HL-60 (cell line): ENCODE data around the gene LEF1.

Experiments
- DNase-seq, 2 experiments: peaks; one replicate each; pipeline ENCODE4 v3.0.0-alpha.2; 2010 to 2020; ENCODE audit warnings: low read depth in 1 of 2, low spot score in 1 of 2
- H3K27ac ChIP-seq: fragments of 250-450 bp; sonication (Bioruptor Pico); replicated peaks from 2 replicates; pipeline ENCODE4 v1.5.1; 2020; ENCODE audit warnings: mild to moderate bottlenecking, moderate library complexity
- H3K27me3 ChIP-seq: fragments of 250-450 bp; sonication (Bioruptor Pico); 2 replicates; pipeline ENCODE4 v1.5.1; 2021; ENCODE audit warnings: mild to moderate bottlenecking, moderate library complexity; ENCODE audit not compliant: insufficient read depth, poor library complexity, severe bottlenecking
- H3K4me3 ChIP-seq: replicated peaks from 2 replicates; pipeline ENCODE4 v1.5.1; 2011; ENCODE audit warnings: mild to moderate bottlenecking, control low read depth, low read length; ENCODE audit not compliant: insufficient read depth
- GABPA ChIP-seq: IDR thresholded peaks from 2 replicates; pipeline ENCODE4 v1.6.1; 2012; ENCODE audit warnings: low read depth
- POLR2AphosphoS5 ChIP-seq: IDR thresholded peaks from 2 replicates; pipeline ENCODE4 v1.6.1; 2012; ENCODE audit warnings: low read depth
- SPI1 ChIP-seq: IDR thresholded peaks from 2 replicates; pipeline ENCODE4 v1.6.1; 2012; ENCODE audit warnings: low read depth, mild to moderate bottlenecking, borderline replicate concordance
- TF ChIP-seq, protein P1 (sequence below): IDR thresholded peaks from one replicate; pipeline ENCODE4 v1.5.1; 2011; ENCODE audit warnings: low read length, control low read depth, inconsistent platforms; ENCODE audit not compliant: insufficient read depth
- TF ChIP-seq, protein P2 (sequence below): IDR thresholded peaks from 2 replicates; pipeline ENCODE4 v1.6.1; 2012; ENCODE audit warnings: low read depth; ENCODE audit not compliant: insufficient replicate concordance

Gene LEF1

DNA sequence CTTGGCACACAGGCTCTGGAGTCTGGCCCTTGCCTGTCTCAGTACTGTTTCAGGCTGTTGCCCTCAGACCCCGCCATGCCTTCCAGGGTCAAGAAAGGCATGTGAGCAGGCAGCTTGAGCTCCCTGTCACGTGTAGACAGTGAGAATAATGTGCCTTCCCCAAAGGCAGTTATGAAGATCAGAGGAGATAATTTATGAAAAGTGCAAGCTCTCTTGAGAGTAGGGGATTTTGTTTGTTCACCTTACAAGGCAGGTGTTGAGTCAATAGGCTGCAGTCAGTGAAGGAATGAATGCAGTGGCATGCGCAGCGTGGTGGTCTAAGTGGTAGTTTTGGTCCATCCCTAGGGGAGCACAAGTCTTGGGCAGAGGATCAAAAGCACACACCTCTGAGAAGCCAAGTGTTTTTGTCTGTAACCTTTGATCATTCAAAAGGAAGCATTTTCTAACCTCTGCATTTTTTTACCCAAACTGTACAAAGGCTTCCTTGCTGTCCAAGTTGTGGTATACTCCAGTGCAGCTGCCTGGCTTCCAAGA lies 164.7 kb downstream of the LEF1 start:
- TF ChIP-seq GABPA (no peak), POLR2AphosphoS5 (no peak), SPI1 (no peak)
- TF ChIP-seq, protein P1, sequence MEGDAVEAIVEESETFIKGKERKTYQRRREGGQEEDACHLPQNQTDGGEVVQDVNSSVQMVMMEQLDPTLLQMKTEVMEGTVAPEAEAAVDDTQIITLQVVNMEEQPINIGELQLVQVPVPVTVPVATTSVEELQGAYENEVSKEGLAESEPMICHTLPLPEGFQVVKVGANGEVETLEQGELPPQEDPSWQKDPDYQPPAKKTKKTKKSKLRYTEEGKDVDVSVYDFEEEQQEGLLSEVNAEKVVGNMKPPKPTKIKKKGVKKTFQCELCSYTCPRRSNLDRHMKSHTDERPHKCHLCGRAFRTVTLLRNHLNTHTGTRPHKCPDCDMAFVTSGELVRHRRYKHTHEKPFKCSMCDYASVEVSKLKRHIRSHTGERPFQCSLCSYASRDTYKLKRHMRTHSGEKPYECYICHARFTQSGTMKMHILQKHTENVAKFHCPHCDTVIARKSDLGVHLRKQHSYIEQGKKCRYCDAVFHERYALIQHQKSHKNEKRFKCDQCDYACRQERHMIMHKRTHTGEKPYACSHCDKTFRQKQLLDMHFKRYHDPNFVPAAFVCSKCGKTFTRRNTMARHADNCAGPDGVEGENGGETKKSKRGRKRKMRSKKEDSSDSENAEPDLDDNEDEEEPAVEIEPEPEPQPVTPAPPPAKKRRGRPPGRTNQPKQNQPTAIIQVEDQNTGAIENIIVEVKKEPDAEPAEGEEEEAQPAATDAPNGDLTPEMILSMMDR = no peak
- TF ChIP-seq, protein P2, sequence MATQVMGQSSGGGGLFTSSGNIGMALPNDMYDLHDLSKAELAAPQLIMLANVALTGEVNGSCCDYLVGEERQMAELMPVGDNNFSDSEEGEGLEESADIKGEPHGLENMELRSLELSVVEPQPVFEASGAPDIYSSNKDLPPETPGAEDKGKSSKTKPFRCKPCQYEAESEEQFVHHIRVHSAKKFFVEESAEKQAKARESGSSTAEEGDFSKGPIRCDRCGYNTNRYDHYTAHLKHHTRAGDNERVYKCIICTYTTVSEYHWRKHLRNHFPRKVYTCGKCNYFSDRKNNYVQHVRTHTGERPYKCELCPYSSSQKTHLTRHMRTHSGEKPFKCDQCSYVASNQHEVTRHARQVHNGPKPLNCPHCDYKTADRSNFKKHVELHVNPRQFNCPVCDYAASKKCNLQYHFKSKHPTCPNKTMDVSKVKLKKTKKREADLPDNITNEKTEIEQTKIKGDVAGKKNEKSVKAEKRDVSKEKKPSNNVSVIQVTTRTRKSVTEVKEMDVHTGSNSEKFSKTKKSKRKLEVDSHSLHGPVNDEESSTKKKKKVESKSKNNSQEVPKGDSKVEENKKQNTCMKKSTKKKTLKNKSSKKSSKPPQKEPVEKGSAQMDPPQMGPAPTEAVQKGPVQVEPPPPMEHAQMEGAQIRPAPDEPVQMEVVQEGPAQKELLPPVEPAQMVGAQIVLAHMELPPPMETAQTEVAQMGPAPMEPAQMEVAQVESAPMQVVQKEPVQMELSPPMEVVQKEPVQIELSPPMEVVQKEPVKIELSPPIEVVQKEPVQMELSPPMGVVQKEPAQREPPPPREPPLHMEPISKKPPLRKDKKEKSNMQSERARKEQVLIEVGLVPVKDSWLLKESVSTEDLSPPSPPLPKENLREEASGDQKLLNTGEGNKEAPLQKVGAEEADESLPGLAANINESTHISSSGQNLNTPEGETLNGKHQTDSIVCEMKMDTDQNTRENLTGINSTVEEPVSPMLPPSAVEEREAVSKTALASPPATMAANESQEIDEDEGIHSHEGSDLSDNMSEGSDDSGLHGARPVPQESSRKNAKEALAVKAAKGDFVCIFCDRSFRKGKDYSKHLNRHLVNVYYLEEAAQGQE = no peak
- no peaks in the 10 kb centered on the region for H3K27me3 ChIP-seq
- no peak for DNase-seq
- no peak overlapping the region for H3K27ac ChIP-seq
- no peak overlapping the region for H3K4me3 ChIP-seq

DNA sequence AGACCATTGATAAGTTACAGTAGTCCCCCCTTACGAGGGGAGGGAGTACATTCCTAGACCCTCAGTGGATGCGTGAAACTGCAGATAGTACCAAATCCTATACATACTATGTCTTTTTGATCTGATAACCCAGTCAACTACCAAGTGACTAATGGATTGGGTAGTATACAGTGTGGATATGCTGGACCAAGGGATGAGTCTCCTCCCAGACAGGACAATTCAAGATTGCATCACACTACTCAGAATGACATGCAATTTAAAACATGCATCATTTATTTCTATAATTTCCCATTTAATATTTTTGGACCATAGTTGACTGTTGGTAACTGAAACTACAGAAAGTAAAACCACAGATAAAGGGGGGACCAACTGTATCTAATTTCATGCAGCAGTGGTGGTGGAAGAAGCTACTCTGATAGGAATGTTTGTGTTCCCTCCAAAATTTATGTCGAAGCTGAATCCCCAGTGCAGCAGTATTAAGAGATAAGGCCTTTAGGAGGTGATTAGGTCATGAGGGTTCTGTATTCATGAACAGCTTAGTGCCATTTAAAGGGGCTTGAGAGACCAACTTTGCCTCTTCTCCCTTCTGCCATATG lies 167.1 kb downstream of the LEF1 start:
- Histone ChIP-seq H3K27me3 (no peaks in the 10 kb centered on the region), H3K27ac (no peak overlapping the region), H3K4me3 (no peak overlapping the region)
- DNase-seq = no peak
- TF ChIP-seq, protein P2 = no peak
- TF ChIP-seq, protein P1 = no peak
- TF ChIP-seq GABPA = no peak
- TF ChIP-seq SPI1 = no peak

DNA sequence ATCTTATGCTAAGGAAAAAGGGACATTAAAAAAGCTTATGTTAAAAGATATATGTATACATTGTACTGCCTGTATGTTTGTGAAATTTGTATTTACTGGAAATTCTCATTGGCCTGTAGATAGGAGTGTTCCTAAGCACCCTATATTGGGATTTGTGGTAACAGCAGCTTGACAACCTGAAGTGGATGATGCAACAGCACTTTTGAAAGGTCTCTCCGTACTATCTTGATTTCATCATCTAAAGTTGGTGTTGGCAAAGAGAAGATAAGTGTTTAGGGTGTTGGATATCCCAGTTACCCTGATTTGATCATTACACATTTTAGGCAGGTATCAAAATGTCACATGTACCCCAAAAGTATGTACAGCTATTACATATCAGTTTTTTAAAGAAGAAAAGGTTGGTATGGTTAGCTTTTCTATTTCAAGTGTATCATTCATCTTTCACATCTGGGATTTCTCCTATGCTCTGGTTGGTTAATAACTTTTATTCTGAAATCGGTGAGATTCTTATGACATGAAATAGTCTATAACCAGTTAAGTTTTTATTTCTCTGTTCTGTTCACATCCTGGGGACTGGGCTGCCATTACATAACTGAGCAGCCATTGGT lies 168.7 kb downstream of the LEF1 start:
- DNase-seq = peak; percentile 39 to 60
- Histone ChIP-seq H3K27me3 (no peaks in the 10 kb centered on the region), H3K4me3 (no peak overlapping the region), H3K27ac (no peak overlapping the region)
- TF ChIP-seq, protein P1 = no peak
- TF ChIP-seq, protein P2 = no peak
- no peak for TF ChIP-seq POLR2AphosphoS5
- no peak for TF ChIP-seq GABPA
